GM18870 (cell line): Measurements from ENCODE around the gene BCKDHA.
A peak's percentile ranks its signal among the peaks of the same experiment; 100 is the strongest.
"Not testable (repeated sequence)": the region's sequence is repeated elsewhere in the genome, so short reads cannot be mapped to it uniquely, and the experiment has no call there.

Experiments used
- ATAC-seq: cut with Tn5 transposase; IDR thresholded peaks from one replicate; pipeline ENCODE4 v1.9.1; 2021; ENCODE audit warnings: moderate library complexity; ENCODE audit not compliant: unreplicated experiment

Gene BCKDHA

GRCh38 chr19:41424335-41425173 lies 26.9 kb downstream of the BCKDHA start:
- no peak for ATAC-seq

DNA sequence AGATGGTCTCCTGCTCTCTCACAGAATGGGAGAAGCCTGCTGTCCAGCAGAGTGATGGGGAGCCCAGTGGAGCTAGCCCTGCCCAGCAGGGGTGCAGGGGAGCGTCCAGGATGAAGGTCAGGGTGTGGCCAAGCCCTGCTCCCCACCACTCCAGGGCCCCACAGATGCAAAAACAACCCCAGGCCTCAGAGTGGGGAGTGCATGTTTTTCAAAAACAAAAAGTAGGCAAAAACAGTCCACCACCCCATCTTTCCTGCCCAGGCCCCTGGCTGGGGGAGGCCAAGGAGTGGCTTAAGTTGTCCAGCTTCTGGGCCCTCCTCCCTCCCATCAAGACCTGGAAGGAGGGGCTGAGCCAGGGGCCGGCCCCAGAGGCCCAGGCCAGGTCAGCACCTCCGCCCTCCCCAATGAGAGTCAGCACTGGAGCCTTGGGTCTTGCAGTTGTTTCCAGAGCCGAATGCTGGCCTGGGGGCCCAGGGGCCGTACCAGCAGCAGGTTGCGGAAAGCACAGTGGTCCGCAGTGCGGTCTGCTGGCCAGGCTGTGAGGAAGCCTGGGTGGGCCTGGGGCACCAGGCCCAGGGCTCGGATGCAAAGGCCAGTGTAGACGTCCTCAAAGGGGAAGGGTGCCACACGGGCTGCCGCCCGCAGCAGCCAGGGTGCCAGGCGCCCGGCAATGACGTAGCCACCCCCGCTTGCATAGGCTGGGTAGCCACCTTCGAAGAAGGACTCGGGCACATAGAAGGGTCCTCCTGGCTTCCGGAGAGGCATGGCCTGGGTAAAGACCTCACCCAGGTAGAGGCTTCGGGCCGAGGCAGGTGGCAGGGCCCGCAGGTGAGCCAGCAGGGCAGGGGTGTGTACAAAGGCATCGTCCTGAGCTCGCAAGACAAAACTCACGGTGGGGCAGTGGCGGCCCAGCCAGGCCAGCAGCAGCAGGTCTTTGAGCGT lies 27.8 kb downstream of the BCKDHA start:
- ATAC-seq: no peak

DNA sequence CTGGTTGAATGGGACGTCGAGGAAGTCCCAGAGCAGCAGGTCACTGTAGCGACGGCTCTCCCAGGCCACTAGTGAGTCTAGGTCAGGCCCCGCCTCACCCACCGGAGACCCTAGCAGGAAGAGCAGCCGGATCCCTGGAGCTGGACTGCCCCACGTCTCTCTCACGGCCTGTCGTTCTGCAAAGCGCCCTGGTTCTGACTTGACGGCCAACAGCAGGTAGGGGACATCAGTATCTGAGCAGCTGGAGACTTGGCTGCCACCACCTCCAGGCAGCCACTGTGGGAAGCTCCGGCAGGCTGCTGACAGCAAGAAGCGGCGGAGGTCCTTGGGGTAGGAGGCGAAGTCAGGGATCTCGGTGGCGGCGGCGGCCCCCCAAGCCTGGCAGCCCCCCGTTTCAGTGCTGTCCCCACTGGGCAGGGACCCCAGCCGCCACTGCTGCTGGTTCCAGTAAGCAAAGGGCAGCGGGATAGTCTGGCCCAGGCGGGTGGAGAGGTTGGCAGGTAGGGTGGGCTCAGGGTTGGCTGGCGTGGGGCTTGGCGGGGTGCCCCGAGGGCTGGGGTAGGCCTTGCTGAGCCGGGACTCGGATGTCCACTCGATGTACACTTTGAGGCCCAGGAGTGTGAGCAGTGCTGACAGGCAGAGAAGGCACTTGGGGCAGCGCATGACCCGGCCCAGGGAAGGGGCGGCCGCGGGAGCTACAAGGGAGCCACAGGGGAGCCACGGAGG lies 28.7 kb downstream of the BCKDHA start:
- ATAC-seq: no peak

DNA sequence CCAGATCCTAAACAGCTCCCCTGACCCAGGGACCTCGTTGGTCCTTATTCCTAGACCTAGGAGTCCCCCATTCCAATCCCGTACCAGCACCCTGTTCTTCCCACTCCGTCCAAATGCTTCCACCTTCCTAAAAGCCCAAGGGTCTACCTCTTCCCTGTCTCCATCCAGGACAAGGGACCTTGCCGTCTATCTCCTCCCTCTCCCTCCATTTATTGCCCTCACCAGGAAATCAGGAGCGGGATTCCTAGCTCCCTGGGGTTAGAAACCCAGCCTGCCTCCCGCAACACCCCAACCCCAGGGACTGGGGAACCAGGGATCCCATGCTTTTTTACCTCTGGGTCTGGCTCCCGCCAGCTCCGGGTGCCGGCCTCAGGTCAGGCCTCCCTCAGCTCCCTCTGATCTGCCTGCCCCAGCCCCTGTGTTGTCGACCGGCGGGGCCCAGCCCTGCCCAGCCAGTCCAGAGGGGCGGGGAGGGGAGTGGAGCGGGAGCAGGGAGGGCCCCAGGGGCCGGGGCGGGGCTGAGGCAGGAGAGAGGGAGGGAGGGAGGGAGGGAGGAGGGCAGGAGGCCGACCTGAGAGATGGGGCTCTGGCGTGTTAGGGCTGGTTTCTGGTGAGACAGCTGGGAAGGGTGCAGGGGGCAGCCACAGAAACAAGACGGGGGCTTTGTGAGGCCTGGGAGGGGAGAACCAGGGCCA lies 29.5 kb downstream of the BCKDHA start, which contains the start of gene B3GNT8:
Gene B3GNT8, minus strand, starts transcription at position 423 of the 695 bp plus-strand sequence. CDS start 596 bp downstream, outside the sequence.
- no peak for ATAC-seq

DNA sequence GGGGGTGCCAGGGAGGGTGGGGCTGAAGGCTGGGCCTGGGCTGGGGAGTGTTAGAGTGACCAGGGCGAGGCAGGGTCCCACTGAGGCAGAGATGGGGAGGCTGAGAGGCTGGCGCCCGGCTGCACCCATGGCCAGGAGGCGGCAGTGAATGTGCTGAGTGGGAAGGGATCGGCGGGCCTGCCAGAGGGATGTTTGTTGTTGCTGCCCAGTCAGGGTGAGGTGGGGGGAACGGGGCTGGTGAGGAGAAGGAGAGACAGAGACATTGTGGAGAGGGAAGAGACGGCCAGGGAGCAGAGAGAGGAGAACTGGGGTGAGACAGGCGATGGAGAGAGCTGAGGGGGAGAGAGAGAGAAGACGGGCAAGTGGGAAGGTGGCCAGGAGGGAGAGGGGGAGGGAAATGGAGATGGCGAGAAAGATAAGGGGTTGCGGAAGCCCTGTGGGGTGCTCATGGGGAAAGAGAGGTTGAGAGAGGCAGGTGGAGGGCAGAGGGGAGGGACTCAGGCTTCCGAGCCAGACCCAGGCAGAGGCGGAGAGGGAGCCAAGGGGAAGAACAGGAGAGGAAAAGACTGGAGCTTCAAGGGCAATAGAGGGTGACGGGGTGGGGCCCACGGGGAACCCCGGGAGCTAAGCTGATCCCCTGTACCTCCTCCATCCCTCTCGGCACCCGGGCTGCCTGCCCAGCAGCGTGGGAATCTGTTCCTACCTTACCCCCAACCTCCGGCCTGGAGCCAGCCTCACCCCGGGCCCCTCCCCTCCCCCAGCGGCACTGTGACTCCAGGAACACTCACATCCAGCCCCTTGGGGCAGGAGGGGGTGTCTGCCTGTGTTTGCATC lies 30.2 kb downstream of the BCKDHA start:
- no peak for ATAC-seq

- no peak for ATAC-seq
Observed at GRCh38 chr19:41428481-41428859, 30.9 kb downstream of the BCKDHA start.

GRCh38 chr19:41430922-41431321 lies 33.3 kb downstream of the BCKDHA start:
- no peak for ATAC-seq

DNA sequence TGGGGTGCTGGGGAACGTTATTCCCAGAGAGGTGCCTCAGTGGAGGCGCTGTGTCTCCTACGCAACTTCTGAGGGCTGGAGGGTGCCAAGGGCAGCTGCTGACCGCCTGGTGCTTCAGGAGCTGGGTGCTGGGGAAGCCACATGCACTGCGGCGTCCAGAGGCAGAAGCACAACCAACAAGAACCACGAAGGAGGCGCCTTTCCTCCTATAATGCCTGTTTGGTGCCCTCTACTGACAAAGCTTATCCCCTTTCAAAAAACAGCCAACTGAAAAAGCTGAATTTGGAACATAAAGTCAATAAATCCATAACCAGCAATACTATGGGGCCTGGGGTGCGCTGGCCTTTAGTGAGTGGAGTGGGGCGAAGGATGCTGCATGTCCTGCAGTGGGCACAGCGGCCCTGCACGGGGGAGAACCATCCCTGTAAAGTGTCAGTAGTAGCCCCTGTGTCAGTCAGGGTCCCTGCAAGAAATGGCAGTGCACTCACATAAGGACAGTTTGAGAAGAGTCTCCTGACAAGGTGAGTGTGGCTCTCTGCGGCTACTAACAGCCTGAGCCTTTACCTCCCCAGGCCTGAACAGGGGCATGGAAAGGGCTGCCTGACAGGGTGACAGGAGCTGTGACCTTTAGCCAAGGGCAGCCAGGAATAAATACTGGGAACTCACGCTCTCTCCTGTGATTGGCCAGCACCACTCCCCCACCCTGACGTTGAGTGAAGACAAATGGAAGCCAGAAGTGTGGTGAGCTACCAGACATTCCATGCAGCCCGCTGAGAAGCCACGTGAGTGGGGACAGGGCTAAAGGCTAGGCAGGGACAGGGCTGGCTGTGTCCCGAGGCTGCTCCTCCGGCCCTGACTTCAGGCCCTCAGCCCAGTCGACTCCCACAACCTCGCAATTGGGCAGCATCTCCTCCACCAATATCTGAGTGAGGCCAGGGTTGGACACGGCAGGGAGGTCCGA lies 34.1 kb downstream of the BCKDHA start:
- no peak for ATAC-seq

GRCh38 chr19:41433171-41433570 lies 35.6 kb downstream of the BCKDHA start:
- ATAC-seq: no peak

- ATAC-seq: no peak
Observed at GRCh38 chr19:41434450-41434849, 36.8 kb downstream of the BCKDHA start.

GRCh38 chr19:41435376-41435775 lies 37.8 kb downstream of the BCKDHA start:
- not testable (repeated sequence) for ATAC-seq

- ATAC-seq: no peak
Observed at GRCh38 chr19:41435936-41436673, 38.5 kb downstream of the BCKDHA start.

DNA sequence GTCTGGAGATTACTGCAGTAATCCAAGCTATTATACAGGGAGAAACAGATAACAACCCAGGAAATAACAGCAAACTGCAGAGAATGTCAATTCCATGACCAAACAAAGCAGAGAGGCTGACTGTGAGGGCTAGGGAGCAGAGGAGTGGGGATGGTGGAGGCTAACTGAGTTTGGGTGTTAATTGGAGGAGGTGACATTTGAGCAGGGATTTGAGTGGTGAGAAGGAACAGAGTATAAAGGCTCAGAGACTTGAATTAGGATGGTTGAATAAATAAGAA lies 39.0 kb downstream of the BCKDHA start:
- ATAC-seq: no peak

GRCh38 chr19:41437944-41438574 lies 40.4 kb downstream of the BCKDHA start:
- ATAC-seq: no peak

DNA sequence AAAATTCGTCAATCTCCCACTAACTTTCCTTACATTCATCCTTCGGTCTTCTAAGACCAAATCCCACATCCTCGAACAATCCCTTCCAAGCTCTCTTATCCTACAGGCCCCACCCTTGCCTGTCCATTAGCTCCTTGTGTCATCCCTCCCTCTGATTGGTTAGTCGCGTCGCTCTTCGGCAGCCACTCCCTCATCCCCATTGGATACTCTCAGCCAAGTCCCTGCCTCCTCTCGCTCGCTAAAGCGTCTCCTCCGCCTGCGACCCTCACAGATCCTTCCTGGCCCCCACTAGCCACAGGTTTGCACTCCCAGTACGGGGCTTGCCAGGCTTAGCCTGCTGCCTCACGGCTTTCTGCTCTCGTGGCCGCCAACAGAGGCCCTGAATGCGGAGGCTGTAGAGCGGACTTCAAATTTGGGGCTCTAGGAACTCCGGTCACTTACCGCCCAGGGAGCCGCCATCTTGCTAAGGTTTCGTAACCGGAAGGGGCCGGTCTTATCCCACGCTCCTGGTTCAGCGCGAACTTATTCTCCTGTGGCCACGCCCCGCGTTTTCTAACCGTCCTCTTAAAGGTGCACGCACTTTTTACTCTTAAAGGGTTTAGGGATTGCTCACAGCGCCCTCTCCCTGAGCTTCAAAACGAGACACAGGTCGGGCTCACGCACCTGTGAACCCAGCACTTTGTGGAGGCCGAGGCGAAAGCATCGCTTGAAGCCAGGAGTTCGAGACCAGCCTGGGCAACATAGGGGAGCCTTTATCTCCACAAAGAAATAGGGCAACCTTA lies 42.0 kb downstream of the BCKDHA start, which contains the start of gene DMAC2:
Gene DMAC2, minus strand, starts transcription at position 472 of the 782 bp plus-strand sequence. Its CDS starts 13 bp downstream, at position 459.
- ATAC-seq: peak; percentile 70

DNA sequence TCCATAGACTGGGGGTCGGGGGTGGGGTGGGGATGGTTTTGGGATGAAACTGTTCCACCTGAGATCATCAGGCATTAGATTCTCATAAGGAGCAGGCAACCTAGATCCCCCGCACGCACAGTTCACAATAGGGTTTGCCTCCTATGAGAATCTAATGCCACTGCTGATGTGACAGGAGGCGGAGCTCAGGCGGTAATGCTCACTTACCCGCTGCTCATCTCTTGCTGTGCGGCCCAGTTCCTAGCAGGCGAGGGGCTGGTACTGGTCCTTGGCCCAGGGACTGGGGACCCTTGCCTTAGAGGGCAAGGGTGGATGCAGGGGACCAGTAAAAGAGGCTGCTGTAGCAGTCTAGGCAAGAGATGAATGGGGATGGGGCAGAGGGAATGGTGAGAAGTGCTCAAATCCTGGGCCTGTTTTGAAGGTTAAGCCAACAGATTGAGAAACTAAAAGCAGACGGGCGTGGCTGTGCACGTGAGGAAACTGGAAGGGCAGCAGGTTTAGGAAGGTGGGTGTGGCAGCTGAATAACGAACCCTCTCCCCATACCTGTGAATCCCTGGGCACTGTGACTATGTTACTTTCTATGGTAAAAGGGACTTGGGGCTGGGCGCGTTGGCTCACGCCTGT lies 43.8 kb downstream of the BCKDHA start:
- ATAC-seq: no peak
